RWPE2 (cell line): ENCODE measurements around the gene PIBF1.

Source experiments
- ATAC-seq: fragments of 200-7000 bp; cut with Tn5 transposase; 3 replicates; pipeline ENCODE4 v1.9.1; 2021; ENCODE audit warnings: low read depth
- DNase-seq: peaks from one replicate; pipeline ENCODE4 v3.0.0-alpha.2; 2020; ENCODE audit warnings: low spot score
- H3K27ac ChIP-seq: fragments of 450-650 bp; 2 replicates; pipeline ENCODE4 v1.5.1; 2017; ENCODE audit warnings: mild to moderate bottlenecking; ENCODE audit not compliant: poor library complexity, severe bottlenecking
- H3K27me3 ChIP-seq: fragments of 250-450 bp; sonication (Bioruptor Pico); 2 replicates; pipeline ENCODE4 v1.5.1; 2021; ENCODE audit warnings: mild to moderate bottlenecking, moderate library complexity; ENCODE audit not compliant: insufficient read depth, poor library complexity, severe bottlenecking
- H3K36me3 ChIP-seq: fragments of 250-450 bp; sonication (Bioruptor Pico); 2 replicates; pipeline ENCODE4 v1.5.1; 2020; ENCODE audit warnings: low read depth, mild to moderate bottlenecking, moderate library complexity
- H3K4me1 ChIP-seq: fragments of 250-450 bp; sonication (Bioruptor Pico); 2 replicates; pipeline ENCODE4 v1.5.1; 2021; ENCODE audit warnings: mild to moderate bottlenecking, moderate library complexity; ENCODE audit not compliant: insufficient read depth, poor library complexity, severe bottlenecking
- H3K4me3 ChIP-seq: fragments of 250-450 bp; sonication (Bioruptor Pico); 2 replicates; pipeline ENCODE4 v1.5.1; 2021; ENCODE audit warnings: mild to moderate bottlenecking, moderate library complexity; ENCODE audit not compliant: severe bottlenecking
- H3K9me3 ChIP-seq: fragments of 250-450 bp; sonication (Bioruptor Pico); 2 replicates; pipeline ENCODE4 v1.5.1; 2021; ENCODE audit warnings: mild to moderate bottlenecking, moderate library complexity; ENCODE audit not compliant: severe bottlenecking
- TF ChIP-seq, protein P1 (sequence below): fragments of 450-650 bp; IDR thresholded peaks from one replicate; pipeline ENCODE4 v1.5.1; 2017; ENCODE audit warnings: mild to moderate bottlenecking, moderate library complexity; ENCODE audit not compliant: poor library complexity, severe bottlenecking

PIBF1 gene

DNA sequence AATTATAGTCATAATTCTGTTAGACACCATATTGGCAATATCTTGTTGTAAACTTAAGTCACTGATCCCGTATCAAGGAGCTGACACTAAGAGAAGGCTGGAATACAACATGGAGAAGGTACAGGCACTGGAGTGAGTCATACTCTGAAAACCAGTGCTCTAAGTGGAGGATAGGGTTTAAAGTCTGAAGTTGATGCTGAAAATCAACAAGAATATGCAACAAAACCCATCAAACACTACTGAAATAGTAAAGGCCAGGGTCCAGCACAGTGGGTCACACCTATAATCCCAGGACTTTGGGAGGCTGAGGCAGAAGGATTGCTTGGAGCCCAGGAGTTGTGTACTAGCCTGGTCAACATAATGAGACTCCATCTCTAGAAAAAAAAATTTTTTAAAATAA, 203.7 kb downstream of the PIBF1 start:
- TF ChIP-seq, protein P1, sequence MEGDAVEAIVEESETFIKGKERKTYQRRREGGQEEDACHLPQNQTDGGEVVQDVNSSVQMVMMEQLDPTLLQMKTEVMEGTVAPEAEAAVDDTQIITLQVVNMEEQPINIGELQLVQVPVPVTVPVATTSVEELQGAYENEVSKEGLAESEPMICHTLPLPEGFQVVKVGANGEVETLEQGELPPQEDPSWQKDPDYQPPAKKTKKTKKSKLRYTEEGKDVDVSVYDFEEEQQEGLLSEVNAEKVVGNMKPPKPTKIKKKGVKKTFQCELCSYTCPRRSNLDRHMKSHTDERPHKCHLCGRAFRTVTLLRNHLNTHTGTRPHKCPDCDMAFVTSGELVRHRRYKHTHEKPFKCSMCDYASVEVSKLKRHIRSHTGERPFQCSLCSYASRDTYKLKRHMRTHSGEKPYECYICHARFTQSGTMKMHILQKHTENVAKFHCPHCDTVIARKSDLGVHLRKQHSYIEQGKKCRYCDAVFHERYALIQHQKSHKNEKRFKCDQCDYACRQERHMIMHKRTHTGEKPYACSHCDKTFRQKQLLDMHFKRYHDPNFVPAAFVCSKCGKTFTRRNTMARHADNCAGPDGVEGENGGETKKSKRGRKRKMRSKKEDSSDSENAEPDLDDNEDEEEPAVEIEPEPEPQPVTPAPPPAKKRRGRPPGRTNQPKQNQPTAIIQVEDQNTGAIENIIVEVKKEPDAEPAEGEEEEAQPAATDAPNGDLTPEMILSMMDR = no peak
- no peak for ATAC-seq

DNA sequence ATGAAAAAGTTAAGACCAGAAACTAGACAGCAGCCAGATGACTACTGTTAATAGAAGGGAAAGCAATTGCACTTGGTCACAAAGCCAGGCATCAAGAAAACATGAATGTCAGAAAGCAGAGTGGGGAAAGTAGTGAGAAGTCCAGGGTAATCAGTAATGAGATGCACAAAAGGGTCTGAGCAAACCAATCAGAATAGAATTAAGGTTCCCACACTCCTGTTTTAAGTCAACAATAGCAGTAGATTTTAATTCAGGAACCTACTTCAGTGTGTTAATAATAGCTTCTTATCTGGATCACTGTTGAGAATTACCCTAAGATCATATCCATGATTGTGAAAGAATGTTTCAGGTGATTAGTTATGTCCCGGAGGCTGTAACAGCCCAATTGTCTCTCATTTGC, 204.3 kb downstream of the PIBF1 start:
- Histone ChIP-seq H3K27ac (no peak overlapping the region), H3K4me3 (no peak overlapping the region), H3K9me3 (no peaks in the 10 kb centered on the region), H3K36me3 (peaks cover 7% of the 10 kb centered on the region), H3K4me1 (peaks cover 19% of the 10 kb centered on the region), H3K27me3 (no peaks in the 10 kb centered on the region)
- ATAC-seq = no peak
- TF ChIP-seq, protein P1 = no peak
- no peak for DNase-seq

More for the DNA sequence above, 203.7 kb downstream of the PIBF1 start:
- DNase-seq = no peak
- H3K9me3 ChIP-seq = no peaks in the 10 kb centered on the region
- peaks cover 7% of the 10 kb centered on the region for H3K36me3 ChIP-seq
- H3K4me3 ChIP-seq = no peak overlapping the region
- peaks cover 19% of the 10 kb centered on the region for H3K4me1 ChIP-seq
- H3K27me3 ChIP-seq = no peaks in the 10 kb centered on the region
- no peak overlapping the region for H3K27ac ChIP-seq

DNA sequence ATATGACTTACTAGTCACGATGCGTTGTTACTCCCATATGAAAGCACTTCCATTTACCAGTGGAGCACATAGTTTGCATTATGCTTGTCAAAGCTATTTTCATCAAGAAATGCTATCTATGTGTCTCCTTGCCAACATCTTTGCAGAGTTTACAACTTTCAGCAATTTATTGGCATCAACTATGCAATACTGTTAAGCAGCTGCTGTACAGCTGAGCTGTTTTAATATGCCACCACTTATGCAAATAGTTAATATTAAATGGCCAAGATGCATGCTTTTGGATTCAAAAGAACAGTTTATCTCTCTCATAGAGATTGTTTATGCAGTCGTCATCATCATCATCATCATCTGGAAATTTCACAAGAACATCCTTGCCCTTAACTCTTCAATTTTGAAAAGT, 209.0 kb downstream of the PIBF1 start:
- ATAC-seq = no peak
- Histone ChIP-seq H3K27ac (no peak overlapping the region), H3K4me1 (no peaks in the 10 kb centered on the region), H3K9me3 (no peaks in the 10 kb centered on the region), H3K4me3 (no peak overlapping the region), H3K36me3 (no peaks in the 10 kb centered on the region), H3K27me3 (no peaks in the 10 kb centered on the region)
- TF ChIP-seq, protein P1 = no peak
- no peak for DNase-seq

DNA sequence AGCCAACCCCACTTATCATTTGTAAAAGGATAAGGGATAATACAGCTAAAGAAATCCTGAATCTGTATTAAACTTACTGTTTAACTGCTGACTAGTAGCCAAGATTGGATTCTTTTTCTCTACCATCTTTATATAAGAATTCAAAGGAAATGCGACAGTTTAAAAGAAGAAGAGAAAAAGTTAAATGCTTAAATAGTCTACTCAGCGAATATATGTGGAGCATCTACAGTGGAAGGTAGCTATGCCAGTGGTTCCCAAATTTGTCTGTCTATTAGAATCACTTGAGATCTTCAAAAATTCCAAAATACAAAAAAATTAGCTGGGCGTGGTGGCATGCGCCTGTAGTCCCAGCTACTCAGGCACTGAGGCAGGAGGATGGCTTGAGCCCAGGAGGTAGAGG, 216.1 kb downstream of the PIBF1 start:
- ATAC-seq (no peak), DNase-seq (no peak)
- Histone ChIP-seq H3K4me1 (no peaks in the 10 kb centered on the region), H3K4me3 (no peak overlapping the region), H3K27ac (no peak overlapping the region), H3K9me3 (no peaks in the 10 kb centered on the region), H3K36me3 (peaks cover 3% of the 10 kb centered on the region; the same call in 1 of the 2 replicates), H3K27me3 (no peaks in the 10 kb centered on the region)
- TF ChIP-seq, protein P1 = no peak

DNA sequence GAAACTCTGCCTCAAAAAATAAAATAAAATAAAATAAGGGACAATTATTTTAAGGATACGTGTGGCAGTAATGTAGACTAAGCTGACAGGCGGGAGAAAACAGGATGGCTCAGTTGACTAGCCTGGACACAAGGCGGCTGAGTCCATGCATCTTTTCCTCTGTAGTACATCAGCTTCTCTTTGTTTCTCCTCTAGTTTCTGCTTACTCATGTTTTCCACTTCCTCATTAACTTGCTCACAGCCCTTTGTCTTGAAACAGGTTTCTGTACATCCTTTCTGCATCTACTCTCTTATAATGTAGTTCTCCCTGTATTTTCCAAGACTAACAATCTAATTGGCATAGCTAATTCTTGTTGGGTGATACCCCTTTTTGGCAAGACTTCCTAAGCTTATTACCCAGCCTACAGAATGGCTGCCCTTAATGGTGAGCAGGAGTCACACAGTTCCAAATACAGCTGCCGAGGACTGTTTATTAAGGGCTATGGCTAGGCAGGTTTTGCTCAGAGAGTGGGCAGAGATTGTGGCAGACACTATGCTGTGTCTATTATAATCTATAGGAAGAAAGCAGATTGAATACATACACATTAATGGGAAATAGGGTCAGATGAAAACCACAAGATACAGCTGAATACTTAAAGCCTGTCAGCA, 218.2 kb downstream of the PIBF1 start:
- TF ChIP-seq, protein P1 = no peak
- Histone ChIP-seq H3K27ac (no peak overlapping the region), H3K27me3 (no peaks in the 10 kb centered on the region), H3K9me3 (no peaks in the 10 kb centered on the region), H3K4me3 (no peak overlapping the region), H3K36me3 (peaks cover 11% of the 10 kb centered on the region), H3K4me1 (no peaks in the 10 kb centered on the region)
- ATAC-seq (no peak), DNase-seq (no peak)
